GM19240 (cell line): ENCODE measurements around the gene TBC1D5.
"Not testable (repeated sequence)": the region's sequence is repeated elsewhere in the genome, so short reads cannot be mapped to it uniquely, and the experiment has no call there.

ENCODE experiments used
- DNase-seq: peaks from one replicate; pipeline ENCODE4 v3.0.0; 2011; ENCODE audit warnings: low spot score; ENCODE audit not compliant: insufficient read length

The TBC1D5 gene

GRCh38 chr3:17412950-17413530, 329.4 kb downstream of the TBC1D5 start:
- peak; percentile 8 for DNase-seq

DNA sequence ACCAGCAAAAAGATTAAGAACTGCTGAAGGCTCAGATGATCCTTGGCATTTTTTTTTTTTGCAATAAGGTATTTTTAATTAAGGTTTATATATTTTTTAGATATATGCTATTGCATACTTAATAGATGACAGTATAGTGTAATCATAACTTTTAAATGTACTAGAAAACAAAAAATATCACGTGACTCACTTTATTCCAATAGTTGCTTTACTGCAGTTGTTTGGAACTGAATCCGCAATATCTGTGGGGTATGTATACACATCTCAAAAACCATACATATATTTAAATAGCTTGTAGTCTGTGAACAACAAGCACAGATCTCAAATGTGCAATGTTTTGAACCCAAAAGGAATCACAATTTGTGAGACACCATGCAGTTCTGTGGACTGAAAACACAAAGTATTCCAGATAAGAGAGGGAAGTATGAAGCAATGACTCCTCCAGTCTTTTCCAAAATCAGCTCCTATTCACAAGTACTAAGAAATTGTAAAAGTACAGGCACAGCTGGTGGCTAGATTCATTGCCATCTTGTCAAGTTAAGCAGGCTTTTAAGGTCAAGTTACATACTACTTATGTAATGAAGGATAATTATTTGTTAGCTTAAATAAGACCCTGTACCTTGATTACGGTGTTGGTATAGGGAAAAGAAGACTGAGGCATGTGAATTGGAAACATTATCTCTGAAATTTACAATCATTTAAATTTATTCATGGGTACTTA, 331.1 kb downstream of the TBC1D5 start:
- DNase-seq, result no peak

DNA sequence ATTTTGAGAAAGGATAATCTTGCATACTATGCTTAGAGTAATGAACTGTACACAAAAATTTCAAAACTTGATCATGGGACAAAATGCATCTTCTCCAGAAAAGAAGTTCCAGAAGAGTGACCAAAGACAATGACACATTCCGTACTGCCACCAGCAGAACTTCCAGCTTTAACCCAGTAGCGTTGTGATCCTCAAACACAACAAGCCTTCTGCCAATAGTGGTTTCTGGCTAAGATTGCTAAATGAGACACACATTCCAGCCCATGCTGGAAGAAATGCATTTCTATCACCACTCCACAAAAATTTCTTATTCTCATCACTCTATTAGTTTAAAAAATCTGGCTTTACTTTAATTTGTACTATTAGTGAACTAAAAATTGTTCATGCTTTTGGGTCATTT, 334.9 kb downstream of the TBC1D5 start:
- DNase-seq, result no peak

DNA sequence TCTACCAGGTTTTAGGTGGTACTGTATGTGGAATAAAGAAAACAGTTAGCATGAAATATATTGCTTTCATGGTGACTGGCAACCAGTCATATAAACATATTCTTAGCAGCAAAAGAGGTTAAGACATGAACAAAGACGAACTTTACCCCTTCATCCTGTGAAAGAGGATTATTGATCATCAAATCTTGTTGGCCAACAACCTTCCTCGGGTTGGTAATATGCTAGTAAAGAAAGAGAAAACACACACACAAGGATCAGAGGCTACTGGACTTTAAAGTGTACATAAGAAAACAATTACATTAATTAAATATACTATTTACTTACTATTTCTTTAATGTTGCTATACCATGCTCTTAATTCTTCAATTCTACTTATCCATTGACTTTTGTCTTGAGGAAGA, 337.9 kb downstream of the TBC1D5 start:
- DNase-seq, result no peak

DNA sequence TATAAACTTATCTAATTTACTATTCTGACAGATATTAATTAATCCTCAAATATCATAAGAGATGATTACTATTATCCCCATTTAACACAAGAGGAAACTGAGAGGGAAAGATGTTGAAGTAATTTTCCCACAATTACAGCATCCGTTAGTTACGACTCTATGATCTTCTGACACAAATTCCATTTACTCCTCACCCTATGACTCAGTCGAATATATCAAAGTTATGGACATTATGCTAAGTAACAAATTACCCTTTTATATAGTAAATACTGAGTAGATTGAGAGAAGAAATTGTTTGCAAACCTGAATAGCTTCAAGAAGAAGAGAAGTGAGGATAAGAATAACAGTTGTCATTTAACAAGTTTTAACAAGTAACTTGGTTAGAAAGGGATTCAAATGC, 340.0 kb downstream of the TBC1D5 start:
- DNase-seq, result no peak

DNA sequence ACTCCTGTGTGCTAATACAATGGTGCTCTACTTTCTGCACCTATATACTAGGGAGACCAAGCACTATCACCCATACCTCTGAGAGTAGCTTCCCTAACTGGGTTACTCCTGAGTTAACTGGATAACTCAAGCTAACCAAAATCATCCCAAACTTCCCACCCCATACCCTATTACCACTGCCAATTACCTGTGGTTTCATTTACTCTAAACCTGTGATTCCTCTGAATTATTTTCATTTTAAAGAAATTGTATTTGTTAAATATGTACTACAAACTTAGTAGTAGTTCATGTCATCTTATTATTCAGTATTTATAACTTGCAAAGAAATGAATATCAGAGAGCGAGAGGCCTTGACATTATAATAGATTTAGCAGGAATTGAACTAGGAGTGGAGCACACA, 340.5 kb downstream of the TBC1D5 start:
- DNase-seq, result no peak

DNA sequence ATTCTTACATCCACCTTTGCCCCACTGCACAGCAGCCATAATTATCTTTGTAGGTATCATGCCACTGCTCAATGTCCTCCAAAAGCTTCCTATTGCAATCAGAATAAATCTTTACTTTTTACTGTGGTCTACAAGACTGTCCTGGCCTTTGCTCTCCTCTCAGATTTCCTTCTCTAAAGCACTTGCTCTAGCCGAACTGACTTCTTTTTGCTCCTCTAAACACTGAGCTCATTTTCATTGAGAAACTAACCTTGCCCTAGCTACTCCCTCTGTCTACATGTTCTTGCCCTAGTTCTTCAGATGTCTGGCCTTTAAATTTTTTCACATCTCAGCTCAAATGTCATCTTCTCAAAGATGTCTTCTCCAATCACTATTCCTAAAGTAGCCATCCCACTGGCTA, 342.8 kb downstream of the TBC1D5 start:
- no peak for DNase-seq

GRCh38 chr3:17398959-17399551, 343.4 kb downstream of the TBC1D5 start:
- DNase-seq, result no peak

DNA sequence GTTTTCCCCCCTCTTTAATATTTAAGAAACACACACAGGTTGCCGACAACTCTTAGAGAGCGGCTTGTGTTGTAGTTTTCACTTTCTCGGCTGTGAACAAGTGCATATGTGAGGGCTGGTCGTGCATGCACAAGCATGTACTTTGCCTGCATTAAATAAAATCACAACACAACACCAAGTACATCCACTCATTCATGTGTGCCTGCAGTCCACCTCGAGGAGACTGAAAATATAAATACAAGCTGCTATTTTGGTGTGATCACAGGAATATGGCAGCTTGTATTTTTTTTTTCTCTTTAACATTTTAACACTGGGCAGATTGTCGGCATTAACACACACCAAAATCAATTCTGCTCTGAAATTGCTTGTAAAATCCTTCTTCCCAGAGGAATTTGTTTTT, 346.4 kb downstream of the TBC1D5 start:
- no peak for DNase-seq

DNA sequence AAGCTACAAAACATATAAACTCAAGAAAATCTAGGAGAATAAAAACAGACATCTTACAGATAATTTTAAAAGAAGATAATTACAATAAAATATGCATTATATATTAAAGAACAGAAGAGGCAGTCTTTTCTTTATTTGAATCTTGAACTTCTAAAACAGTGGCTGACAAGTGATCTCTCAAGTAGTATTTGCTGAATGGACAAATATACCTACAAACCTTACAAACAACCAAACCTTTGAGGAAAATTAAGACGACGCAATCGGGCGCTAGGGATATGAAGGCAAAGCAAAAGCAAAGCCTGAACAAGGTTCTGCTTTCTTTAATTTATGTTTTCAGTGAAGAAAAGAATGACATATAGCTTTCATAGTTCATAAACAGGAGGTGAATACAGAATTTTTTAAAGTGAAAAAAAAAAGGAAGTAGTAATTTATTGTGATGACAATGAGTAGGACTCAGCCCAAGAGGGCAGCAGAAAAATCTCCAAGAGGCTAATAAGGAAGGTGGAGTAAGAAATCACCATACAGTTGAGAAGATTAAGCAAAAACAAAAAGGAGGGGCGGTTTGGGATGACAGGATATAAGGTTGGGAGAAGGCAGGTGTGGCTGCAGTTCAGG, 347.8 kb downstream of the TBC1D5 start:
- no peak for DNase-seq

- not testable (repeated sequence) for DNase-seq
These were observed 349.9 kb downstream of the TBC1D5 start for GRCh38 chr3:17392516-17392915.

- DNase-seq, result no peak
These were observed 351.6 kb downstream of the TBC1D5 start for GRCh38 chr3:17390785-17391184.

GRCh38 chr3:17387108-17387507, 355.3 kb downstream of the TBC1D5 start:
- DNase-seq, result no peak

DNA sequence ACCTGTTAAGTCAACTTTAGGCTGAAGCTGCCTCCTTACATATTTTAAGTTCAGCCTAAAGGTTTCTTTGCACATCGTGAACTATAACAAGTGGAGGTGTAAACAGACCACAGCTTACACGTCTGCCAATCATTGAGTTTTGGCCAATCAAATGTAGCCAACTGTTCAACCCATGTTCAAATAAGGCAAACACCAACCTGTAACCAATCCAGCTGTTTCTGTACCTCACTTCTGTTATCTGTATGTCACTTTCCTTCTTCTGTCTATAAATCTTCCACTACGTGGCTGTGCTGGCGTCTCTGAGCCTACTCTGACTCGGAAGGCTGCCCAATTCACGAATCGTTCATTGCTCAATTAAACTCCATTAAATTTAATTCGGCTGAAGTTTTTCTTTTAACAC, 356.0 kb downstream of the TBC1D5 start:
- DNase-seq, result no peak

DNA sequence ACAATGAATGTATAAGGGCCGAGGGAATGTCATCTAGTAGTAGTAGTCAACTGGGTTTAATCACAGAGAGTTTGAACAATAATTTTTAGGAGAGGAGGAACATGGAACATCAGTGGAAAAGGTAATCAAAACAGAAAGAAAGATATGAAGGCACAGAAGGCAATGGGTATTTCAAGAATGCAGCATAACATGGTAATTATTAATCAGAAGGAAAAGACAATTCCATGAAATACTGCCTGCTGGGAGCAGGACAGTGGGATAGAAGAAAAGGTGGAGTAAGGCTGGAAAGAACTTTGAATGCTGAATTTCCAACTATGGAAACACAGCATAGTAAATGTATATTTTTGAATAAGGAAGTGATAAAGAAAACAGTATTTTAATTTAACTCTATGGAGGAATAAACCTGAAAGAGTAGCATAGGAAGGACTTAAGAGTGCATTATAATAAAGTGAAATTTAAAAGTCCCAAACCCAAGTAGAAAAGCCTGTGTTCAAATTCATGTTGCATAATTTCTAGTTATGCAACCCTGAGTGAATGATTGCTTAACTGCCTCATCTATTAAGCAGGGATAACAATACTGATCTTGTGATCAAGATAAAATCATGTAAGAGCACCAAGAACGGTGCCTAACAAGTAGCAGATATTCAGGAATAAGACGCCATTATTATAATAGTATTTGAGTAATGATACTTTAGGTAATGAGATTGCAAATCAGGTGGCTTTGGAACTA, 357.7 kb downstream of the TBC1D5 start:
- DNase-seq, result no peak

GRCh38 chr3:17373304-17373703, 369.1 kb downstream of the TBC1D5 start:
- DNase-seq, result no peak

DNA sequence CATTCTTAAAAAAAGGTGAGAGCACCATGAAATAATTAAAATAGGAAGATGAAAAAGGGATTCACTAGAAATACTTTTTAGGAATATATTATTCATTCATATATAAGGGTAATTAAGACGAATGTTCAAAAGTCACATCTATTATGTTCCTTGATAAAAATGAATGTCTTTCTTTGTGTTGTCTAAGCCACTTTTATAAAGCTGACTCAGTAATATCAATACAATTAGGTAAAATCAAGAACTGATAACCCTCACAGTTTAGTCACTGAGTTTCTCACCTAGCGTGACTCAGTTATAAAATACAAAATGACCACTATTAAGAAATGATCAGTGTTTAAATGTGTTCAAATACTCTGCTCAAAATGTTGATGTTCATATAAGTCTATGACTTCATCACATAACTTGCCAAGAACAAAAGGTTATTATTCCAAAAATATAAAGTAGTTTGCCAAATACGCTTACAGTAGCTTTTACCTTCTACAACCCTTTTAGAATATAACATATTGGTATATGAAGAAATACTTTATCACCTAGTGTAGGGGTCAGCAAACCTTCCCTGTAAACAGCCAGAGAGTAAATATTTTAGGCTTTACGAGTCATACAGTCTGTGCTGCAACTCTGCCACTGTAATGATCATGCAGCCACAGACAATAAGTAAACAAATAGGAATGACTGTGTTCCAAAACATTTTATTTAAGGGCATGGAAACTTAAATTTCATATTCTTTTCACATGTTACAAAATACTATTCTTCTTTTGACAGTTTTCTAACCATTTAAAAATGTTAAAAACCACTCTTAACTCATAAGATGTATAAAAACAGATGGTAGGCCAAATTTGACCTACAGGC, 369.8 kb downstream of the TBC1D5 start:
- no peak for DNase-seq

DNA sequence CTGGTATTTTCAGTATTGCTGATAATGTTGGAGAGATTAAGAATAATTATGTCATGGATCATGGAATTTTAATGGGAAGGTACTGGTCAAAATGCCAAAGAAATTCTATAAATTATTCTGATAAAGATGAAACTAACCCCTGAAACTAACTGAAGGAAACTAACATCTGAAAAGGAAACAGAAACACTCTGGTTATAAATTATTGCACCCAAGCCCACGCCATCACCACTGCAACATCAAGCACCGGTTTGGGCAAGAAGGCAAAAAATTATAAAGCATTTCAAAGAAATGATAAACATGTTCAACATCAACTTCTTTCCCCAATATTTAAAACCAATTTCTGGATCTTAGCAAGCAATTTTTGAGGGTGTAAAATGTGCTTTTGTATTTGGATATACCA, 372.5 kb downstream of the TBC1D5 start:
- DNase-seq, result no peak

DNA sequence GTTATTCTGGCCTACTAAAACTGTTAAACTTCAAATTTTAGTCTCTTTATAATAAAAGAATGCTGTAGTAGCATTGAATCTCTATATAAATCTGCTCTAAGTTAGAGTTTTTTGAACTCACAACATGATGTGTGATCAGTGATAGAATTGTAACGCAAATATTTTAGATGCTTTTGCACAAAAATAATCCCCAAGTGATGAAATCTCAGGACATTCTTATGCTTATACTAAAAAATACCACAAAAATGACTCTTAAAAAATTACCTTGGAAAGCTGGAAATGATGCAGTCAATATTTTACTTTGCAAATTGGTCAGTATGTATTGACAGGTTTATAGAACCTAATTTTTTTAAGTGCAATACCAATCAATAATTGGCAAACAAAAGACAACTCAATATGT, 375.3 kb downstream of the TBC1D5 start:
- no peak for DNase-seq

DNA sequence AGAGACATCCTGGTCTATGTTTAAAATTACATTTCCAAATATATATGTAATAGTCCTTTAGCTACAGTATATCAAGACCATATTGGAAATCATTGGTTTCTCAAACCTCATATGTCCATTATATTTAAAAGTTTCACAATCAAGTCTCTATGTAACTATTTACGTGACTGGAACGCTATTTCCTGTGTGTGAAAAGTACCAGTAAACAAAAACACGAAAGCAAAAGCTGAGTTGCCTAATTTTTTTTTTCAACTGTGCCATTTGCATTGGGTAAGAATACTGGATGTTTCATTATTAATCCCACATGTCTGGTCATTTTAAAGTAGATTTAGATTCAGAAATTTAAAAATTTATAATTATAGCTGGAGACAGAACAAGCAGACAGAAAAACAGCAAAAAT, 381.4 kb downstream of the TBC1D5 start:
- DNase-seq, result no peak

DNA sequence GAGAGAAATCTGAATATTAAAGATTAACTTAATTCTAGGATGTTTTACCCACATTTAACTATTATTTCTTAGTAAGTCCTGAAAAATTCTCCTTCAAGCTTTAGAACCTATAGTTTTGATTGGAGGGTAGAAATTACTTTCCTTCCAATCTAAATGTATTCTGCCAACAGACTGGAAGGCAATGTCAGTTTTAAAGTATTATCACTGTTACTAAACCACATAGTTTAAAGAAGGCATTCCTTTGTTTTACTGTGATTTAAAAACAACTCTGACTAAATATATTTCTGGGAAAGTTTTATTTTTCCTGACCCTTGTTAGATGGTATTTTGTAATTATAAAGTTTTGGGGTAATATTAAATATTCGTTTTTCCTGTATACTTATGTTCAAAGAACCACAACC, 382.5 kb downstream of the TBC1D5 start:
- DNase-seq, result no peak
